ENCODE data around the gene RHNO1. TPM values are rescaled to one million over a fixed set of nuclear protein-coding genes. Genes with fewer than 3 reads are reported as not detected.
A peak's percentile ranks its signal among the peaks of the same experiment; 100 is the strongest.

The RHNO1 gene
- total and polyA plus RNA-seq, 2 of the 13 experiments (the other 11 are each of a cell fraction or from before 2014, with no cell fraction given), result 27.2 to 49.6 TPM

- ChIA-PET POLR2A (no interaction called here), CTCF (ENCODE audit: low intra/inter-chr PET ratio, low total read pairs) (no interaction called here)
- in situ Hi-C loops (cut with HindIII; ENCODE audit: extremely low pct_ligation_motif_present, low pct_unique_long_range_greater_than_20kb), result no loop called here
Observed at GRCh38 chr12:2834581-2835491, 42.2 kb upstream of the RHNO1 start, which contains the start of gene NRIP2. NRIP2 (minus strand) TSS chr12:2835035; CDS start chr12:2834983, 52 bp downstream.

GRCh38 chr12:2835691-2836403, 41.2 kb upstream of the RHNO1 start:
- Histone ChIP-seq H3K36me3 (replicated peaks in 1 of 2; ENCODE audit: control insufficient read depth in 1 of 2, insufficient read depth in 2 of 2, low read length in 2 of 2) (no peaks in the 10 kb centered on the region; a peak in 2 of 5 replicates), H3K79me2 (ENCODE audit: insufficient read depth, low read length) (no peaks in the 10 kb centered on the region), H3K4me2 (ENCODE audit: low read depth, low read length) (no peak overlapping the region), H3K27me3 (ENCODE audit: control insufficient read depth in 1 of 2, insufficient read depth in 2 of 2, low read length in 2 of 2) (no peaks in the 10 kb centered on the region), H2AFZ (ENCODE audit: low read length) (no peak overlapping the region), H3K9me3 (ENCODE audit: low read length) (no peaks in the 10 kb centered on the region), H3K9ac (ENCODE audit: insufficient read depth, low read depth, low read length) (no peak overlapping the region), H3K27ac (ENCODE audit: extremely low read length, insufficient read depth, low read length) (no peak overlapping the region), H4K20me1 (ENCODE audit: insufficient read depth, low read length) (no peaks in the 10 kb centered on the region), H3K4me3 (replicated peaks in 1 of 3; ENCODE audit: insufficient read depth in 1 of 3, low read depth in 2 of 3, low read length in 3 of 3) (no peak overlapping the region), H3K4me1 (ENCODE audit: insufficient read depth, low read length) (no peaks in the 10 kb centered on the region)
- ChIA-PET CTCF (ENCODE audit: low intra/inter-chr PET ratio, low total read pairs) (no interaction called here), POLR2A (interaction anchor here (1.6 kb wide), 1 partner anchor 14 kb away, joined by 3 read pairs; no protein-coding TSS in a partner anchor)
- intact Hi-C loops (cut with micrococcal nuclease; ENCODE audit: unreplicated experiment) (no loop called here), in situ Hi-C loops (cut with HindIII; ENCODE audit: extremely low pct_ligation_motif_present, low pct_unique_long_range_greater_than_20kb) (no loop called here)
- TF ChIP-seq LCORL (IDR thresholded peaks at IDR 0.05) (0 out of 2 replicates have a peak, but pooled peaks have one; percentile 40), LCORL (CRISPR knock-in tag; IDR thresholded peaks at IDR 0.05) (no peak), SMC3 (IDR thresholded peaks at IDR 0.05; ENCODE audit: low read length) (no peak)
- BruUV-seq (replicated peaks), result no TSS peak
- 81% methylated on average over 4 of the region's 4 CpGs for WGBS (ENCODE audit: low lambda C conversion rate)
- DNase-seq (ENCODE audit: low spot score) (no peak), ATAC-seq (no peak), FAIRE-seq (no peak)

More at GRCh38 chr12:2834581-2835491, 42.2 kb upstream of the RHNO1 start, which contains the start of gene NRIP2:
- Histone ChIP-seq H3K36me3 (replicated peaks in 1 of 2; ENCODE audit: control insufficient read depth in 1 of 2, insufficient read depth in 2 of 2, low read length in 2 of 2) (no peaks in the 10 kb centered on the region; a peak in 3 of 5 replicates), H3K4me2 (ENCODE audit: low read depth, low read length) (no peak within 1 kb of the TSS), H3K4me1 (ENCODE audit: insufficient read depth, low read length) (no peaks in the 10 kb centered on the region), H4K20me1 (ENCODE audit: insufficient read depth, low read length) (no peaks in the 10 kb centered on the region), H2AFZ (ENCODE audit: low read length) (no peak within 1 kb of the TSS), H3K79me2 (ENCODE audit: insufficient read depth, low read length) (no peaks in the 10 kb centered on the region), H3K27me3 (ENCODE audit: control insufficient read depth in 1 of 2, insufficient read depth in 2 of 2, low read length in 2 of 2) (no peaks in the 10 kb centered on the region), H3K4me3 (replicated peaks in 1 of 3; ENCODE audit: insufficient read depth in 1 of 3, low read depth in 2 of 3, low read length in 3 of 3) (no peak within 1 kb of the TSS), H3K9me3 (ENCODE audit: low read length) (no peaks in the 10 kb centered on the region), H3K27ac (ENCODE audit: extremely low read length, insufficient read depth, low read length) (no peak within 1 kb of the TSS), H3K9ac (ENCODE audit: insufficient read depth, low read depth, low read length) (no peak within 1 kb of the TSS)
- intact Hi-C loops (cut with micrococcal nuclease; ENCODE audit: unreplicated experiment), result no loop called here
- WGBS (ENCODE audit: low lambda C conversion rate), result 88% methylated on average over 22 of the region's 32 CpGs
- TF ChIP-seq AGO2 (optimal IDR thresholded peaks at IDR 0.05; ENCODE audit: low read depth, low read length), result peak; percentile 83
- TF ChIP-seq ZMAT3 (CRISPR knock-in tag; conservative IDR thresholded peaks at IDR 0.05), result no peak
- TF ChIP-seq POLR2A (IDR thresholded peaks at IDR 0.05; ENCODE audit: insufficient read depth in 1 of 2, low read depth in 2 of 2, low read length in 2 of 2), result 0 out of 4 replicates have a peak, but pooled peaks of 1 of the 2 experiments have one; percentile 29
- no peak for FAIRE-seq
- DNase-seq (ENCODE audit: low spot score), result no peak
- ATAC-seq, result no peak
- BruUV-seq (replicated peaks), result no TSS peak
